ENCODE results near the gene APCDD1L.

APCDD1L gene

DNA sequence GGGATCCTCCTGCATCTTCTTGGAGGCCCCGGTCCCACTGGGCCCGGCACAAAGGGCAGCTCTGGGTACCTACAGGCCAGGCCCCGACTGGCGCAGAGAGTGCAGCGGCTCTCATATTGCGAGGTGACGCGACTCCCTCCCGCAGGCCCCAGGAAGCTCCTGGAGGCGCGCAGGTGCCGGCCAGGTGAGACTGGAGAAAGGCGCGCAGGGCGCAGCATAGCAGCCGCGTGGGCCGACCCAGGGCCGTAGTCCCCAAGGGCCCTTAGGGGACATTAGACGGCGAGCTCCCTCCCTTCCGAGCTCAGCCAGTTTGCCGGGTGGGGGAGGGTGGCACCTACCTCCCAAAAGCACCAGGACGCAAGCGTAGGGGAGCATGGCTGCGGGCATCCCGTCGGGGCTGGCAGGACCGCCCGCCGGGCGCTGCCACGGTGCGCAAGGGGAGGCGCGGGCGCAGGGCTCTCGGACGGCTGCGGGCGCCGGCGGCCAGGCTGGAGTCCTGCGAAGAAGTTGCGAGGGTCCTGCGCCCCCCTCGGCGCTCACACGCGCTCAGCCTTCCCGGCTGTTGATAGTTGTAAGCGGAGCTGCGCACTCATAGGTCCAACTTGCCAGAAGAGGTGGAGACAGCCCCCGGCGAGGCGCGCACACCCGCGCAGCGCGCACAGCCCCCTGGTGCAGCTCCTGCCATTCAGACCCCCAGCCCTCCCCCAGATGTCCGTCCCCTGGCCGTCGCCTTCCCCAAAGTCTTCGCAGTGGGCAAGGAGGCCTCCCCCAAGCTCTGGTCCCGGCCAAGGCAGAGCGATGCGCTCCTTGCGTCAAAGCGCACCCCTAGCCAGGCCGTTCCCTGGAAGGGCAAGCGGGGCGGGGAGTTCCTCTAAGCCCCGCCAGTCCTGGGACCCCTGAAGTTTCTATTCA, 622 bp downstream of the APCDD1L start:
- peaks cover 3% of the 10 kb centered on the region for H3K27me3 Mint-ChIP-seq (ENCODE audit: low read depth, poor library complexity)
- H3K4me3 Mint-ChIP-seq: peak overlapping the region; percentile 75
- peak; percentile 51 for DNase-seq
- H3K27ac Mint-ChIP-seq: no peak overlapping the region
- no peaks in the 10 kb centered on the region for H3K36me3 Mint-ChIP-seq (ENCODE audit: low read depth)
- TF ChIP-seq, protein P1, sequence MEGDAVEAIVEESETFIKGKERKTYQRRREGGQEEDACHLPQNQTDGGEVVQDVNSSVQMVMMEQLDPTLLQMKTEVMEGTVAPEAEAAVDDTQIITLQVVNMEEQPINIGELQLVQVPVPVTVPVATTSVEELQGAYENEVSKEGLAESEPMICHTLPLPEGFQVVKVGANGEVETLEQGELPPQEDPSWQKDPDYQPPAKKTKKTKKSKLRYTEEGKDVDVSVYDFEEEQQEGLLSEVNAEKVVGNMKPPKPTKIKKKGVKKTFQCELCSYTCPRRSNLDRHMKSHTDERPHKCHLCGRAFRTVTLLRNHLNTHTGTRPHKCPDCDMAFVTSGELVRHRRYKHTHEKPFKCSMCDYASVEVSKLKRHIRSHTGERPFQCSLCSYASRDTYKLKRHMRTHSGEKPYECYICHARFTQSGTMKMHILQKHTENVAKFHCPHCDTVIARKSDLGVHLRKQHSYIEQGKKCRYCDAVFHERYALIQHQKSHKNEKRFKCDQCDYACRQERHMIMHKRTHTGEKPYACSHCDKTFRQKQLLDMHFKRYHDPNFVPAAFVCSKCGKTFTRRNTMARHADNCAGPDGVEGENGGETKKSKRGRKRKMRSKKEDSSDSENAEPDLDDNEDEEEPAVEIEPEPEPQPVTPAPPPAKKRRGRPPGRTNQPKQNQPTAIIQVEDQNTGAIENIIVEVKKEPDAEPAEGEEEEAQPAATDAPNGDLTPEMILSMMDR (IDR thresholded peaks at IDR 0.05): no peak
- H3K4me1 Mint-ChIP-seq: no peaks in the 10 kb centered on the region
- no peaks in the 10 kb centered on the region for H3K9me3 Mint-ChIP-seq

- TF ChIP-seq, protein P1 (IDR thresholded peaks at IDR 0.05): no peak
- Mint-ChIP-seq H3K27ac (no peak overlapping the region), H3K9me3 (no peaks in the 10 kb centered on the region), H3K36me3 (ENCODE audit: low read depth) (no peaks in the 10 kb centered on the region), H3K4me3 (no peak overlapping the region), H3K4me1 (no peaks in the 10 kb centered on the region), H3K27me3 (ENCODE audit: low read depth, poor library complexity) (no peaks in the 10 kb centered on the region)
- no peak for DNase-seq
Observed at GRCh38 chr20:58513580-58514285, 1.5 kb downstream of the APCDD1L start.

- Mint-ChIP-seq H3K9me3 (no peaks in the 10 kb centered on the region), H3K36me3 (ENCODE audit: low read depth) (no peaks in the 10 kb centered on the region), H3K4me1 (no peaks in the 10 kb centered on the region), H3K27me3 (ENCODE audit: low read depth, poor library complexity) (no peaks in the 10 kb centered on the region), H3K27ac (no peak overlapping the region), H3K4me3 (no peak overlapping the region)
- TF ChIP-seq, protein P1 (IDR thresholded peaks at IDR 0.05): no peak
- DNase-seq: no peak
Observed at GRCh38 chr20:58512808-58513552, 2.2 kb downstream of the APCDD1L start.

DNA sequence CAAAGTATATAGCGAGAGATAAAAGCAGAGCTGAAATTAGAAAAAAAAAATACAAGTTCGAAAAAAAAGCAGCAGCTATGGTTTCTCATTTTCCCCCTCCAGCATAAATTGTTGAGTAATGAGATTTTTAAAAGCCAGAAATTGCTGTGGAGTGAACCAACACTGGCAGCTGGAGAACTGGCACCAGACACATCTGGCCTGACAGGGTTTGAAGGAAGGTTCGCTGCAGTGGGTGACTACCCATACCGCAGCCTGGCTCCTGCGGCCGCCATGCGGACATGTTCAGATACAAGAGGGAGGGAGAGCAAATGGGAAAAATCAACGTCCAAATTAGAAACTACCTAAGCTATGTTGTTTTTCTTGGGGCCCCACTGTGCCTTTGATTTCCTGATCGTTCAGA, 3.3 kb downstream of the APCDD1L start:
- TF ChIP-seq, protein P1 (IDR thresholded peaks at IDR 0.05): no peak
- Mint-ChIP-seq H3K27me3 (ENCODE audit: low read depth, poor library complexity) (peaks cover 2% of the 10 kb centered on the region), H3K9me3 (no peaks in the 10 kb centered on the region), H3K4me3 (no peak overlapping the region), H3K4me1 (no peaks in the 10 kb centered on the region), H3K27ac (no peak overlapping the region), H3K36me3 (ENCODE audit: low read depth) (peaks cover 8% of the 10 kb centered on the region)
- DNase-seq: no peak

DNA sequence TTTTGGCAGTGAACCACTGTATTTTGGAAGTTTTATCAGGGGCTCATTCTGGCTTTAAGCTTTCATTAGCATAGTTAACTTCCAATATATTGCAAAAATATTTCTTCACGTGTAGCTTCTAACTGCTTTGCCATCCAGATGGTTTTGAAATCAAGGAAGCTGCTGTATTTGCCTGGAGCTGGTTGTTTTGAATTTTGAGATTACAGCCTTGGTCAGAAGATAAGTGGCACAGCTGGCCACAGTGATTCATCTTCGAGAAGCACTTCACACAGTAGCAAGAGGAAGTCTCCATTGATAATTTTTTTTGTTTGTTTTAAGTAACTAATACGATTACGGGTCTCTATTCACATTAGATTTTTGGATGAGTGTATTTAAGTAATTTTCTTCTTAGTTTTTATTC, 3.8 kb downstream of the APCDD1L start:
- no peak overlapping the region for H3K4me3 Mint-ChIP-seq
- TF ChIP-seq, protein P1 (IDR thresholded peaks at IDR 0.05): no peak
- H3K27me3 Mint-ChIP-seq (ENCODE audit: low read depth, poor library complexity): peaks cover 5% of the 10 kb centered on the region
- H3K27ac Mint-ChIP-seq: no peak overlapping the region
- DNase-seq: no peak
- peaks cover 8% of the 10 kb centered on the region for H3K36me3 Mint-ChIP-seq (ENCODE audit: low read depth)
- H3K4me1 Mint-ChIP-seq: no peaks in the 10 kb centered on the region
- no peaks in the 10 kb centered on the region for H3K9me3 Mint-ChIP-seq
